GM12878 (cell line): ENCODE measurements around the gene STRADB. TPM values are rescaled to one million over a fixed set of nuclear protein-coding genes. Genes with fewer than 3 reads are reported as not detected.

ENCODE experiments used
- ATAC-seq: fragments of 200-7000 bp; cut with Tn5 transposase; 3 replicates; pipeline ENCODE4 v1.9.1; 2020; ENCODE audit warnings: mild to moderate bottlenecking, moderate library complexity
- BruUV-seq: library from RNA; stranded (reverse); fragments of 400-500 nt; replicated peaks from 2 replicates; lab custom pipeline; 2021; lab: Mats Ljungman, UMichigan
- CTCF ChIA-PET: fragments of 300-600 bp; sonication (Branson Sonifier 250); formaldehyde crosslinking; extraction: SDS; loops from one replicate; lab custom pipeline; 2021; ENCODE audit warnings: inconsistent platforms; lab: Yijun Ruan, JAX
- POLR2A ChIA-PET: fragments of 350-600 bp; formaldehyde crosslinking; extraction: SDS; loops from one replicate; lab custom pipeline; 2021; ENCODE audit warnings: inconsistent platforms; lab: Charles Lee
- RAD21 ChIA-PET: fragments of 300-600 bp; sonication (Branson Sonifier 250); formaldehyde crosslinking; loops from one replicate; lab custom pipeline; 2023; ENCODE audit warnings: antibody characterized with exemption; ENCODE audit not compliant: unreplicated experiment; lab: Charles Lee
- SMC1A ChIA-PET: fragments of 300-600 bp; sonication (Branson Sonifier 250); formaldehyde crosslinking; loops from one replicate; lab custom pipeline; 2023; ENCODE audit not compliant: unreplicated experiment, uncharacterized antibody; lab: Charles Lee
- DNase-seq: peaks from one replicate; pipeline ENCODE4 v3.0.0-alpha.2; 2011; ENCODE audit warnings: low read depth, low spot score
- FAIRE-seq: peaks from 3 replicates; lab custom pipeline; 2011; peaks lifted over from hg19 to GRCh38; lab: Jason Lieb, UNC
- H2AFZ ChIP-seq: 2 replicates; pipeline ENCODE4 v1.6.0; 2011; ENCODE audit warnings: low read depth, low read length, control low read depth; ENCODE audit not compliant: control insufficient read depth
- H3K27ac ChIP-seq: 2 replicates; pipeline ENCODE4 v1.5.1; 2011; ENCODE audit warnings: control low read depth; ENCODE audit not compliant: control insufficient read depth, insufficient read depth
- H3K27me3 ChIP-seq, 2 experiments: replicated peaks in 1 of 2; 2 replicates each; pipeline versions ENCODE4 v1.6.0 to v1.6.1; 2011; ENCODE audit warnings: low read length in 1 of 2; ENCODE audit not compliant: control insufficient read depth in 2 of 2, insufficient read depth in 2 of 2
- H3K36me3 ChIP-seq, 2 experiments: 2 replicates each; pipeline ENCODE4 v1.5.1; 2011; ENCODE audit warnings: low read length in 1 of 2; ENCODE audit not compliant: control insufficient read depth in 2 of 2, insufficient read depth in 2 of 2
- H3K4me1 ChIP-seq: 2 replicates; pipeline ENCODE4 v1.6.1; 2011; ENCODE audit warnings: mild to moderate bottlenecking, low read length, moderate library complexity, mixed read lengths; ENCODE audit not compliant: control insufficient read depth, insufficient read depth
- H3K4me2 ChIP-seq: 2 replicates; pipeline ENCODE4 v1.6.0; 2011; ENCODE audit warnings: control low read depth; ENCODE audit not compliant: control insufficient read depth, insufficient read depth
- H3K4me3 ChIP-seq: fragments of 200-600 bp; sonication (generic); 2 replicates; pipeline ENCODE4 v1.5.1; 2016
- H3K79me2 ChIP-seq: 2 replicates; pipeline ENCODE4 v1.6.0; 2011; ENCODE audit warnings: low read length; ENCODE audit not compliant: control insufficient read depth, insufficient read depth
- H3K9ac ChIP-seq: 2 replicates; pipeline ENCODE4 v1.8.0; 2011; ENCODE audit warnings: low read length, control low read depth, mixed read lengths; ENCODE audit not compliant: control insufficient read depth, insufficient read depth
- H3K9me3 ChIP-seq: replicated peaks from 3 replicates; pipeline ENCODE4 v1.5.1; 2011; ENCODE audit warnings: mild to moderate bottlenecking, low read length; ENCODE audit not compliant: control insufficient read depth, insufficient read depth
- H4K20me1 ChIP-seq: 2 replicates; pipeline ENCODE4 v1.6.0; 2011; ENCODE audit not compliant: control insufficient read depth, insufficient read depth
- EGR1 ChIP-seq, 2 experiments: IDR thresholded peaks; 1 replicate in 1 of 2; 2 replicates in 1 of 2; pipeline ENCODE4 v1.6.1; 2011 to 2012; ENCODE audit warnings: low read depth in 2 of 2, low read length in 2 of 2, borderline replicate concordance in 1 of 2, mild to moderate bottlenecking in 1 of 2, moderate library complexity in 1 of 2
- HDGF ChIP-seq: fragments of 450-650 bp; IDR thresholded peaks from 2 replicates; pipeline ENCODE4 v1.6.1; 2016; ENCODE audit warnings: antibody characterized with exemption
- LARP7 ChIP-seq: fragments of 450-650 bp; IDR thresholded peaks from 2 replicates; pipeline ENCODE4 v1.6.1; 2017; ENCODE audit warnings: mild to moderate bottlenecking
- PAX5 ChIP-seq: IDR thresholded peaks from 2 replicates; pipeline ENCODE4 v1.6.1; 2011; ENCODE audit warnings: low read depth, low read length, borderline replicate concordance
- POLR2AphosphoS5 ChIP-seq: IDR thresholded peaks from 2 replicates; pipeline ENCODE4 v1.6.1; 2011; ENCODE audit warnings: mild to moderate bottlenecking, low read length, inconsistent platforms
- SMC3 ChIP-seq: IDR thresholded peaks from 2 replicates; pipeline ENCODE4 v1.6.1; 2011; ENCODE audit warnings: low read length, improper control_type of control experiment, borderline replicate concordance
- WGBS: methylation state at CpG from one replicate; pipeline ENCODE4 v1.1.6; 2016; ENCODE audit warnings: low lambda C conversion rate; ENCODE audit not compliant: insufficient replicate concordance, insufficient coverage; ENCODE audit errors: missing lambda C conversion rate; 5-methylcytosine and 5-hydroxymethylcytosine counted together
- in situ Hi-C: fragments of 300-500 bp; cut with MboI; formaldehyde crosslinking; loops from 9 replicates; pipeline ENCODE4 v1.14.3; 2018; ENCODE audit warnings: mixed read lengths
- intact Hi-C: fragments of 100-400 bp; cut with micrococcal nuclease; formaldehyde crosslinking; loops from one replicate; pipeline ENCODE4 v1.14.2; 2022; ENCODE audit not compliant: unreplicated experiment
- polyA plus RNA-seq, 11 experiments: library from polyadenylated mRNA; depleted of rRNA in 4 of 11; unstranded in 6 of 11; stranded (reverse) in 5 of 11; fragments of >200 nt; fragmentation: Nextera tagmentation in 4 of 11; fragmentation: Illumina TruSeq in 1 of 11; extraction: Ambion mirVana in 4 of 11; extraction: Trizol in 1 of 11; gene quantifications; 1 replicate in 1 of 11; 2 replicates in 10 of 11; pipeline versions ENCODE4 v1.2.1 to v1.2.3, GENCODE V29; 2011 to 2016; ENCODE audit warnings: inconsistent platforms in 2 of 11, missing spikeins in 2 of 11, low read depth in 1 of 11
- total RNA-seq, 4 experiments: library from RNA; depleted of rRNA in 3 of 4; stranded (reverse); fragments of >200 nt in 3 of 4; fragmentation: Illumina TruSeq in 1 of 4; extraction: Trizol in 1 of 4; gene quantifications; 2 replicates each; pipeline versions ENCODE4 v1.2.1 to v1.2.3, GENCODE V29; 2013 to 2021

Gene STRADB
- total and polyA plus RNA-seq, 10 of the 15 experiments (the other 5 are each of a cell fraction or from before 2014, with no cell fraction given) = 7.6 to 58.3 (median 32.2) TPM

DNA sequence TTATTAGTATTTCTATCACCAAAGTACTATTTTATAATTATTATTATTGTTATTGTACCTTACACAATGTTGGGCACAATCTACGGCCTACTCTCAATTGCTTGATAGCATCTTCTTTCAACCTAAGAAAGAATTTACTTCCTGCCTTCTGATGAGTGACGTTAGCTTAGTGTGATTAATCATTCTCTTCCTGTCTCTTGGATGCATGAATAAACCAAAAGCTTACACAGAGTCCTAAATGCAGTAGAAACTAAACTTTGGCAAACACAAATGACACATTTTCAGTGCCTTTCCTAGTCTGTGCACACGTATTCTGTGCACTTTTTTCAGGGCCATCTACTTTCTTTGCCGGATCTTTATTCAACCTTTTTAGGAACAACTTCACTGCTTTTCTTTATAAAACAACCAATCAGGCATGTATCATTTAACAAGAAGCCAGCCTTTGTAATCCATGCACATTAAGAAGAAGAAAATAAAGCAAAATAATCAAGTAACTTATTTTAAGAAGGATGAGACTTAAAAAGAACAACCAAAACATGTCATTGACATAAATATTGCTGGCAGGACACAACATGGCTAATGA lies 19.4 kb upstream of the STRADB start:
- no peak for DNase-seq
- ChIA-PET RAD21 (interaction anchor here (0.5 kb wide), 1 partner anchor 566 kb away, joined by 3 read pairs; no protein-coding TSS in a partner anchor), SMC1A (interaction anchor here (0.6 kb wide), 1 partner anchor 9 kb away, joined by 3 read pairs; no protein-coding TSS in a partner anchor), POLR2A (no interaction called here), CTCF (no interaction called here)
- Histone ChIP-seq H3K4me1 (no peaks in the 10 kb centered on the region), H3K27me3 (no peaks in the 10 kb centered on the region), H3K4me3 (no peak overlapping the region), H3K36me3 (no peaks in the 10 kb centered on the region), H3K4me2 (no peak overlapping the region), H3K9me3 (no peaks in the 10 kb centered on the region; the same call in 2 of the 3 replicates), H3K79me2 (no peaks in the 10 kb centered on the region; the same call in 1 of the 2 replicates), H3K9ac (no peak overlapping the region), H2AFZ (no peak overlapping the region), H3K27ac (no peak overlapping the region), H4K20me1 (no peaks in the 10 kb centered on the region)
- no peak for ATAC-seq
- no peak for FAIRE-seq
- in situ Hi-C loops = no loop called here
- WGBS = 80% methylated on average over 4 of the region's 4 CpGs
- intact Hi-C loops = no loop called here
- no TSS peak for BruUV-seq
- TF ChIP-seq PAX5 (no peak), EGR1 (IDR thresholded peaks at IDR 0.05; ENCODE audit: borderline replicate concordance in 1 of 2, low read depth in 2 of 2, low read length in 2 of 2) (no peak), SMC3 (no peak), POLR2AphosphoS5 (no peak), HDGF (no peak), LARP7 (no peak)
